Activated CD4-positive, CD25-positive, alpha-beta regulatory T cell treated with anti-CD3 and anti-CD28 coated beads, Interleukin-2, amount 50 U/mL, for 16 hours (primary cell): ENCODE results near the gene TRIM34.
"Not testable (repeated sequence)": the region's sequence is repeated elsewhere in the genome, so short reads cannot be mapped to it uniquely, and the experiment has no call there.

Experiments
- DNase-seq: peaks from one replicate; pipeline ENCODE4 v3.0.0-alpha.2; 2020; ENCODE audit warnings: low read depth, low spot score

Gene TRIM34

GRCh38 chr11:5684036-5684645, 59.3 kb downstream of the TRIM34 start:
- DNase-seq: no peak

- DNase-seq: peak; percentile 65
Measured at GRCh38 chr11:5684646-5685362, 60.0 kb downstream of the TRIM34 start, which contains the start of gene TRIM5. Gene TRIM5, minus strand, starts transcription at chr11:5685074. Its CDS starts 4,897 bp downstream, at chr11:5680177.

- DNase-seq: no peak
Measured at GRCh38 chr11:5686426-5686825, 61.6 kb downstream of the TRIM34 start.

DNA sequence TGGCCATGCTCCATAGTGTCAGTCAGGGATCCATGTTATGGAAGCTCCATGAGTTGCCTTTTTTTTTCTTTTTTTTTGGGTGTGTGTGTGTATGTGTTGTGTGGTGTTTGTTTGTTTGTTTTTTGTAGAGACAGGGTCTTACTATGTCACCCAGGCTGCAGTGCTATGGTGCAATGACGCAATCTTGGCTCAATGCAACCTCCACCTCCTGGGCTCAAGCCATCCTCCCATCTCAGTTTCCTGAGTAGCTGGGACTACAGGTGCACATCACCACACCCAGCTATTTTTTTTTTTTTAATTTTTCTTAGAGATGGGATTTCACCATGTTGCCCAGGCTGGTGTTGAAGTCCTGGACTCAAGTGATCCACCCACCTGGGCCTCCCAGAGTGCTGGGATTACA, 63.7 kb downstream of the TRIM34 start:
- no peak for DNase-seq

DNA sequence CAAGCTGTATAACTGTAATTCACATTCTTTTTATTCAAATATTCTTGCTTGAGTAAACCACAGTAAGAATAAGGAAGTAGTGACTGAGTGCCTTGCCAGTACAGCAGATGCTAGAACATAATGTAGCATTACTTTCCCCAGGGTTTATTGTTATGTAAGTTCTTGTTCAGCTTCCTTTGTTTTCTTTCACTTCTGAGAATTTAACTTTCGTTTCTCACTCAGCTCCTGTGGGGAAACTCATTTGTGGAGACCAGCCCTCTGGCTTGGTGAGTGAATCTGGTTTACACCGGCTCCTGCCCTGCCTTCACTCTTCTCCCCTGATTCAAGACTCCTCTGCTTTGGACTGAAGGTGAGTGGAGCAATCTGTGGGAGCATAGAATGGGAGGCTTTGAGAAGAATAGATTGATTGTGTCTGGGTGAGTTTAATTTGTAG, 64.8 kb downstream of the TRIM34 start, which contains the start of gene TRIM22:
TSS of gene TRIM22 (plus strand) at position 240 of the 433 bp plus-strand sequence. CDS start 6,443 bp downstream, outside the sequence.
- peak; percentile 20 for DNase-seq

DNA sequence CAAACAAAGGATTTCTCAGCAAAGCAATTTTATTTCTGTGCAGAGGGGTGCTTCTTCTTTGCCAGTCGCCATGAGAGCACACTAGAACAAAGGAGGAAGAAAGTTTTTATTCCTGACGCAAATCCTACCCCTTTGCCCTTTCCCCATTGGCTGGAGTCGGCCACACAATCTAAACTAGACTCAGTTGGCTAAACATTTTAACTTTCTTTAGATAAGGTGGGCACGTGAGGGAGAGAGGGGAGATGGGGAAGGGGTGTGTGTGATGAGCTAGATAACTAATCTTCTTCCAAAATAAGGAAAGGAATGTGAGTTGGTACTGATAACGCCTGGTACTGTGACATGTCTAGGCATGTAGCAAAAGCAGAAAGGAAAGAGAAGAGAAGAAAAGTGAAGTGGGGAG, 65.4 kb downstream of the TRIM34 start:
- no peak for DNase-seq

- no peak for DNase-seq
Measured at GRCh38 chr11:5690736-5691135, 65.9 kb downstream of the TRIM34 start.

DNA sequence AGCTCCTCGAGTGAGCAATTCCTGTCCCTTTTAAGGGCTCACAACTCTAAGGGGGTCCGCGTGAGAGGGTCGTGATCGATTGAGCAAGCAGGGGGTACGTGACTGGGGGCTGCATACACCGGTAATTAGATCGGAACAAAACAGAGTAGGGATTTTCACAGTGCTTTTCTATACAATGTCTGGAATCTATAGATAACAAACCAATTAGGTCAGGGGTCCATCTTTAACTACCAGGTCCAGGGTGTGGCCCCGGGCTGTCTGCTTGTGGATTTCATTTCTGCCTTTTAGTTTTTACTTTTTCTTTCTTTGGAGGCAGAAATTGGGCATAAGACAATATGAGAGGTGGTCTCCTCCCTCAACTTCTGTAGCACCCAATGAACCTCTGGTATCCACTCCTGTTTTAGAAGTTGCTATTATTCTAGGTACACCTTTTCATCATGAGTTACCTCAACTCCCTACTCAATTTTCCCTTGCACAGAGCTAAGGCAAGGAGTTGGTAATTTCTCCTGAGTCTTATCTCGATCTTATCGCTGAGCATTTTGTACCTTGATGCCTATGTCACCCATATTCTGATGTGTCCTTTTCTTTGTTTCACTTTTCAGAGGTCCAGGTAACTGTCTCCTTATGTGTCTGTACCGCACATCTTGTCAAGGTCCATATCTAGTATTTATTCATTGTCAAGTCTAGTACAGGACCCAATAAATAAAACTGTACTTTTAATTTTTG, 66.6 kb downstream of the TRIM34 start:
- not testable (repeated sequence) for DNase-seq

DNA sequence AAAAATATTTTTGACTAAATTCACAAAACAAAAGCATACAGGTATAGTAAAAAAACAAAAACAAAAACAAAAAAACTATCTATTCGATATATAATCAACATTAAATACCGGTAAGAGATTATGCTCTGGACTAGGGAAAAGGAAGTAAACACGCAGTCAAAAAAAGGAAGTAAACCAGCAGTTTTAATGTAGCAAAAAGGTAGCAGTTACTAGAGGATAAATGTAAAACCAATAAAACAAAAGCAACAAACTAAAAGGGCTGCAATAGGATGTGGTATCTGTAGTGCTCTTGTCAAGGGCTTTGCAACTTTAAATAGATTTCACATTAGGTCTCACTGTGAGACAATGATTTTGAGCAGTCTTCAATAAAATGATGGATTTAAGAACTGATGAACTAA, 67.2 kb downstream of the TRIM34 start:
- DNase-seq: no peak
